HEK293T (cell line): ENCODE data around the gene BICC1.

Experiments used
- CTCF ChIA-PET: fragments of 350-600 bp; formaldehyde crosslinking; extraction: SDS; loops from one replicate; lab custom pipeline; 2021; ENCODE audit warnings: antibody characterized with exemption, inconsistent platforms; lab: Yijun Ruan, JAX
- POLR2A ChIA-PET: fragments of 350-600 bp; formaldehyde crosslinking; extraction: SDS; loops from one replicate; lab custom pipeline; 2020; ENCODE audit warnings: antibody characterized with exemption, inconsistent platforms; lab: Yijun Ruan, JAX
- DNase-seq: peaks from one replicate; pipeline ENCODE4 v3.0.0; 2012; ENCODE audit warnings: mixed read lengths; ENCODE audit errors: extremely low spot score
- ARNT ChIP-seq: fragments of 450-650 bp; IDR thresholded peaks from 2 replicates; pipeline ENCODE4 v1.6.1; 2017; ENCODE audit warnings: mild to moderate bottlenecking
- BHLHE40 ChIP-seq: fragments of 450-650 bp; IDR thresholded peaks from 2 replicates; pipeline ENCODE4 v1.6.1; 2016; ENCODE audit warnings: mild to moderate bottlenecking, moderate library complexity, borderline replicate concordance
- CTBP1 ChIP-seq: fragments of 450-650 bp; IDR thresholded peaks from 2 replicates; pipeline ENCODE4 v1.6.1; 2016; ENCODE audit warnings: borderline replicate concordance
- ELF4 ChIP-seq: fragments of 450-650 bp; IDR thresholded peaks from 2 replicates; pipeline ENCODE4 v1.6.1; 2017; ENCODE audit warnings: antibody characterized with exemption
- FOXA1 ChIP-seq: fragments of 450-650 bp; IDR thresholded peaks from 2 replicates; pipeline ENCODE4 v1.6.1; 2016; ENCODE audit warnings: mild to moderate bottlenecking
- FOXK2 ChIP-seq: fragments of 450-650 bp; IDR thresholded peaks from 2 replicates; pipeline ENCODE4 v1.6.1; 2016; ENCODE audit warnings: mild to moderate bottlenecking
- FOXM1 ChIP-seq: fragments of 450-650 bp; IDR thresholded peaks from 2 replicates; pipeline ENCODE4 v1.6.1; 2017; ENCODE audit warnings: mild to moderate bottlenecking, borderline replicate concordance
- HDGF ChIP-seq: fragments of 450-650 bp; IDR thresholded peaks from 2 replicates; pipeline ENCODE4 v1.6.1; 2017; ENCODE audit warnings: antibody characterized with exemption, borderline replicate concordance
- L3MBTL2 ChIP-seq: fragments of 450-650 bp; conservative IDR thresholded peaks from 2 replicates; pipeline ENCODE4 v1.6.1; 2016; ENCODE audit warnings: mild to moderate bottlenecking
- LEF1 ChIP-seq: fragments of 450-650 bp; IDR thresholded peaks from 2 replicates; pipeline ENCODE4 v1.6.1; 2017; ENCODE audit warnings: mild to moderate bottlenecking, borderline replicate concordance
- NFRKB ChIP-seq: fragments of 450-650 bp; IDR thresholded peaks from 2 replicates; pipeline ENCODE4 v1.6.1; 2016; ENCODE audit warnings: mild to moderate bottlenecking, moderate library complexity
- PKNOX1 ChIP-seq: fragments of 450-650 bp; IDR thresholded peaks from 2 replicates; pipeline ENCODE4 v1.6.1; 2016
- SP1 ChIP-seq: fragments of 450-650 bp; IDR thresholded peaks from 2 replicates; pipeline ENCODE4 v1.6.1; 2017
- SUZ12 ChIP-seq: fragments of 450-650 bp; IDR thresholded peaks from 2 replicates; pipeline ENCODE4 v1.6.1; 2016; ENCODE audit warnings: mild to moderate bottlenecking
- TARDBP ChIP-seq: fragments of 450-650 bp; IDR thresholded peaks from 2 replicates; pipeline ENCODE4 v1.6.1; 2016
- ZNF384 ChIP-seq: fragments of 450-650 bp; IDR thresholded peaks from 2 replicates; pipeline ENCODE4 v1.6.1; 2016

BICC1 gene

DNA sequence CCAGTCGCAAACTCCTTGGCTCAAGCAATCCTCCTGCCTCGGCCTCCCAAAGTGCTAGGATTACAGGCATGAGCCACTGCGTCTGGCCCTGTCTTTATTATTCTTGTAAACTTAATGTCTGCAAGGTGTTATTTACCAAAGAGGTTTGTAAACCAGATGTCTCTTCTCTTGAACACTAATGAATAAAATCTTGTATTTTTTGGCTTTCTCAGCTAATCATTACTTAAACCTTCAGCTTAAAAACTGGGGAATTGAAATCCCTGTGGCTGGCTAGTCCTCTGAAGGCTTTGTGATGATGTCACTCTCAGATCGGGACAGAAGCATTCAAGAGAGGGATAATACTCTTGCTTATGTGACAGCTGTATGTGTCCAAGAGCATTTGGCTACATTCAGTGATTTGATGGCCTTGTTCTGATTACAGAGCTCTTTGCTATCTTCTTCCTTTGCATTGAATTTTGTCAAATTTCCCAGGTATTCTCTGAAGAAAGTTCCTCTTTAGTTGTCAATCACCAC is 130.3 kb downstream of the BICC1 start:
- POLR2A ChIA-PET: no interaction called here
- CTCF ChIA-PET: interaction anchor here (1.8 kb wide), 1 partner anchor 112 kb away, joined by 9 read pairs; no protein-coding TSS in a partner anchor
- TF ChIP-seq TARDBP: no peak
- no peak for TF ChIP-seq ARNT

DNA sequence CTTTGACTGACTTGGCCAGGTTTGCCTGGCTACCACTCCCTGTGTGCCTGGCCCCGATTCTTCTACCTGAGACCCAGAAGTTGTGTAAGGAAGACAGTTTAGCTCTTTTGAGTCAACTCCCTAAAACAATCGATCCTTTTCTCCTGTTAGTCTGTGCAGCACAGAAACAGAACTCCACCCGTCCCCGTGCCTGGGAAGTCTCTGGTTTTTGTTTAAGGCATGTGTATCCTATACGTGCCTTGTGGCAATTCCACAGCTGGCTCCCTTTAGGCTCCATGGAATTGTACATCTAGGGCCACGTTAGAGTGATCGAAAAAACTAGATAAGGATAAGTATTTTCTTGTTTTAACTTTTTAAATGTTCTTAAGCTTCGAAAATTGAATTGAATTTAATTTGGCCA is 131.6 kb downstream of the BICC1 start:
- CTCF ChIA-PET: no interaction called here
- DNase-seq: no peak
- TF ChIP-seq NFRKB (no peak), L3MBTL2 (no peak), FOXM1 (no peak), CTBP1 (no peak), ZNF384 (no peak), FOXK2 (no peak), SP1 (no peak), HDGF (no peak), PKNOX1 (no peak), BHLHE40 (no peak), LEF1 (no peak), ELF4 (no peak)
- POLR2A ChIA-PET: no interaction called here

More for the DNA sequence above, 130.3 kb downstream of the BICC1 start:
- no peak for DNase-seq

DNA sequence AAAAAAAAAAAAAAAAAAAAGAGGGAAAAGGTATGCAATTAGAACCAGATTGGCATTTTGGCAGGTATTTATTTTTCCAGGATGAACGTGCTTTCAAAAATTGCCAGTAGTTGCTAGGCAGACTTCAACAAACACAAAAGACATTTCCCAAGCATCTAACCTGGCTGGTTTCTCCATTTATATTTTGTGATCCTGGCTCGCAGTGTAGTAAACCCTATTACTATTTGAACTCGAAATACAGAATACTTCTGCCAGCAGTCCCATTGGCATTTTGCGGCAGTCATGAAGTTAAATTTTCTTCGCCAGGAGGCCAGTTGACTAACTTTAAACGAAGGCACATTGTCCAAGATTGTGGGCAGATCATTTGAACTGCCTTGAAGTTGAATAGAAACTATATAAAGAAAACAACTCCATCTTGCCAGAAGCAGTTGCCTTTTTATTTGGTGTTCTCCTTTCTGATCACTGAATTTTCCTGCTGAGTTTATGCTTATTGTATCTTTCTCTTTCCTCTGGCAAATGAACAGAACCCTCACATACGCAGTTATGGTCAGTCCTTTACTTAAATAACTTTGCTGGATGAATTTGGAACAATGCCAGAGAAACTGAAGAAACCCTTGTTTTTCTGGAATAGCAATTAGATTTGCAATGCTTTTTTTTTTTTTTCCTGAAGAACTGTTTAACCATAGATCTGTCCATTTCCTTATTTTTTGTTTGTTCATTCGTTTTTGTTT is 132.9 kb downstream of the BICC1 start:
- no peak for DNase-seq
- CTCF ChIA-PET: interaction anchor here (0.6 kb wide), 1 partner anchor 1093 kb away, joined by 3 read pairs; no protein-coding TSS in a partner anchor
- POLR2A ChIA-PET: no interaction called here
- TF ChIP-seq HDGF: no peak
- TF ChIP-seq L3MBTL2: no peak
- no peak for TF ChIP-seq PKNOX1
- no peak for TF ChIP-seq CTBP1
- TF ChIP-seq NFRKB: no peak

GRCh38 chr10:58647376-58648112 is 134.9 kb downstream of the BICC1 start:
- ChIA-PET POLR2A (no interaction called here), CTCF (no interaction called here)
- no peak for DNase-seq
- TF ChIP-seq PKNOX1: no peak
- no peak for TF ChIP-seq FOXK2
- TF ChIP-seq FOXM1: no peak
- no peak for TF ChIP-seq ARNT
- TF ChIP-seq ELF4: no peak
- TF ChIP-seq TARDBP: no peak
- TF ChIP-seq FOXA1: no peak
- TF ChIP-seq ZNF384: no peak
- no peak for TF ChIP-seq LEF1
- no peak for TF ChIP-seq SP1
- no peak for TF ChIP-seq NFRKB
- TF ChIP-seq SUZ12: no peak
- no peak for TF ChIP-seq HDGF

DNA sequence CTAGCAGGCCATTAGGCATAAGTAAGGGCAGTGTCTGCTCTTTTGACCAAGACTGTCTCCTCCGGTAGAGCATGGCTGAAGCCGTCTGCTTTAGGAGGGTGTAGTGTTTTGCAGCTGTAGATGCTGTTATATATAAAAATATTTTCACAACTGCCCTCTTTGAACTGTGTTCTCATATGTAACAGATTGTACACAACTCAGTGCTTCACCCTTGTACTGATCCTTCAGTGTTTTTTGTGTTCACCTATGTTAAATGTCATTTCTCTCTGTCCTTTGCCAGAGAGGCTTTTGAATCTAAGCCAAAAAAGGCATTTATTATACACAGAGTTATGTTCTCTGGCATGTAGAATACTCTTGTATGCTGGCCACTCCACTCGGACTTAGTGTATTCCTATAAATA is 135.5 kb downstream of the BICC1 start:
- CTCF ChIA-PET: no interaction called here
- TF ChIP-seq BHLHE40 (no peak), ELF4 (no peak), L3MBTL2 (no peak), CTBP1 (no peak), ARNT (no peak), NFRKB (no peak), LEF1 (no peak), FOXM1 (no peak), SUZ12 (no peak), SP1 (no peak), FOXK2 (no peak), FOXA1 (no peak), HDGF (no peak), TARDBP (no peak)
- POLR2A ChIA-PET: no interaction called here
- DNase-seq: no peak

DNA sequence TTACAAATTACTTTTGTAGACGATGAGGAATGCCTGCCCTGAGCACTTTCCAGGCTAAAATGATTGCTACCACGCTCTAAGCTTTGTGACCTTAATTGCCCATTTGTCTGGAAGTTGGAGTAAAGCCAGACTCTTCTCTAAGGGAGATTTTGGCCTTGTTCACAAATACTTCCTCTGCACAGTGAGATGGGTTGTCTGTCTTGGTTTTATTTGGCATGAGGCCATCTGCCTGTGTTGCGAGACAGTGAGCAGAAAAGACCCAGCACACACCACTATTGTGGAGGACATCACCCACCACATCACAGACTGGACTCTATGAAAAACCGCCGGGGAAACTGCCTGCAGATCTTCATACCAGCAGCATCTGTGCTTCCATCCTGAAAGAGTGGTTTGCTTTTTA is 138.4 kb downstream of the BICC1 start:
- no peak for DNase-seq
- TF ChIP-seq TARDBP (no peak), CTBP1 (no peak), SUZ12 (no peak), ZNF384 (no peak), FOXK2 (no peak), SP1 (no peak), HDGF (no peak), FOXM1 (no peak), BHLHE40 (no peak)
- CTCF ChIA-PET: interaction anchor here (1.0 kb wide), 1 partner anchor 237 kb away, joined by 3 read pairs; no protein-coding TSS in a partner anchor
- POLR2A ChIA-PET: no interaction called here
